ENCODE results near the gene HNRNPA1.
"Not testable (repeated sequence)": the region's sequence is repeated elsewhere in the genome, so short reads cannot be mapped to it uniquely, and the experiment has no call there.

Gene HNRNPA1

DNA sequence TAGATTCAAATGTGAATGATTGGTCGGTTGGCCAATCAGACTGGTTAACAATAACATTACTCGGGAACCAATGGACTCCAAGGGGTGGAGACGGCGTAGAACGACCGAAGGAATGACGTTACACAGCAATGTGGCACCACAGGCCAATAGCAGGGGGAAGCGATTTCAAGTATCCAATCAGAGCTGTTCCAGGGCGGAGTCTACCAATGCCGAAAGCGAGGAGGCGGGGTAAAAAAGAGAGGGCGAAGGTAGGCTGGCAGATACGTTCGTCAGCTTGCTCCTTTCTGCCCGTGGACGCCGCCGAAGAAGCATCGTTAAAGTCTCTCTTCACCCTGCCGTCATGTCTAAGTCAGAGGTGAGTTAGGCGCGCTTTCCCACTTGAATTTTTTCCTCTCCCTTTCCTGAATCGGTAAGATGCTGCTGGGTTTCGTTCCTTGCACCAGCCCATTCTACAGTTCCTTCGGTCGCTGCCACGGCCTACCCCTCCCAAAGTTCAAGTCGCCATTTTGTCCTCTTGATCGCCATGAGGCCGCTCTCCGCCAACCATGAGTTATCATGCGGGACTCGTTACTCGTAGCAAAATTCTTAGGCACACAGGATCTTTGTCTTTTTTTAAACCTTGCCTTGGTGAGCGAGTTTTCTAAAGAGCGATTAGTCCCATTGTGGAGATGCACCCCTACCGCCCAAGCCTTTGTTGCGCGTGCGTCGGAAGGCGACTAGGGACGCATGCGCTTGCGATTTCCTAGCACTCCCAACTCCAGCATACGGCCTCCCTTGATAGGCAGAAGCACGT lies at the start of gene HNRNPA1:
HNRNPA1 (plus strand) TSS at position 259 of the 793 bp plus-strand sequence; CDS start at position 341, 82 bp downstream.
- DNase-seq: peak; percentile 96

- not testable (repeated sequence) for DNase-seq
Observed at GRCh38 chr12:54231269-54231668, 49.3 kb upstream of the HNRNPA1 start.

DNA sequence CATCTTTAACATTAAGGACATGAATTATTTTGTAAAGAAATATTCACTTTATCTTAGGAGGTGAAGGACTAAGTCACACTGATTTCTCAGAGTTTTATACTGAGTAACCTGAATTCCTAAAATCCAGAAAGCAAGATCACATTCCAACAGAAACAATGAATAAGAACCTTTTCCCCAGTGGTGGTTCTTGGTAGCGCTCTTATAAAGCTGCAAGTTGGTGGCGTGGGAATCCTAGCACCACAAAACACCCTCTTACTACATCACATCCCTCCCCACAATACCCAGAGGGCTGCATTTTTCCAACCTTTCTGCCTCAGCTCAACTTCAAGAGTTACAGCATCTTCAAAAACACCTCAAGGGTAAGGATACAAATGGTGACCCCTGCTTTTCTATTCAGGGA lies 47.7 kb upstream of the HNRNPA1 start:
- DNase-seq: no peak

GRCh38 chr12:54238531-54238930 lies 42.0 kb upstream of the HNRNPA1 start:
- DNase-seq: no peak

DNA sequence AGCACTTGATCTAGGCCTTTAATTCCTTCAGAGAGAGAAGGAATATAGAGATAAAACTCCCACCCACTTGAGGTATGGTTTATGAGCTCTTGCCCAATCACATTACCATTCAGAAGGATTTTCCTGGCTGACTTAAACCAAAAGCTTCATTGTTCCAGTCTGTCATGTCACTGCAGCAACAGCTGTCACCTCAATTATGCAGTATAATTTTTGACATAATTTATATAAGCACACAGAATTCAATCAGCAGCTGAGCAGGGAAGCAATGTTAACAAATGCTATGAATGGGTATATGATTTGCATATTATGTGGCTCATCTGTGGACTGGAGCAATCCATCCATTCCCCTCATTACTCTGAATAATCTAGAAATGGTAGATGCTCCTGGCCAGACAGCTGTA lies 40.9 kb upstream of the HNRNPA1 start:
- no peak for DNase-seq

GRCh38 chr12:54240129-54240528 lies 40.4 kb upstream of the HNRNPA1 start:
- DNase-seq: no peak

- DNase-seq: no peak
Observed at GRCh38 chr12:54240971-54241588, 39.4 kb upstream of the HNRNPA1 start.

DNA sequence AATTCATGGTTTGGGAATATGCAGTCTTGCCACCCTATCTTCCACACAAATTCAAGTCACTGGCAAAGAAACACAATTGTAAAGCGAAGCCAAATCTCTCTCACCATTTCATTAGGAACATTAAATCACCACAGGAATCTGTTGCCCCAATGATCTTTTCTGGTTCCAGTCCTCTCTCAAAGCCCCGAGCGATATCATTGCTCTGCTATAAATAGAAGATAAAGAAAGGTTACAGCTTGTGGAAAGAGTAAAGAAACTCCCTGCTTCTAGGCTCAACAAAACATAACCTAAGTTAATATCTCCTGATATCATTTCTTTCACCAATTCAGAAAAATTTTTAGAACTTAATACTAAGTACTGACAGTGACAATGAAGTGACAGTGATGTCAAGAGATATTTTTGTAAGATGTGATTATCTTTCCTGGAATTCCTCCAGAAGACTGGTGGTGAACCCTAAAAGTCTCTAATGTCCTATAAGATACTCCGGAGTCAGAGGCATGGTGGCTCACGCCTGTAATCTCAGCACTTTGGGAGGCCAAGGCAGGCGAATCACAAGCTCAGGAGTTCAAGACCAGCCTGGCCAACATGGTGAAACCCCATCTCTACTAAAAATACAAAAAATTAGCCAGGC lies 34.4 kb upstream of the HNRNPA1 start:
- no peak for DNase-seq

DNA sequence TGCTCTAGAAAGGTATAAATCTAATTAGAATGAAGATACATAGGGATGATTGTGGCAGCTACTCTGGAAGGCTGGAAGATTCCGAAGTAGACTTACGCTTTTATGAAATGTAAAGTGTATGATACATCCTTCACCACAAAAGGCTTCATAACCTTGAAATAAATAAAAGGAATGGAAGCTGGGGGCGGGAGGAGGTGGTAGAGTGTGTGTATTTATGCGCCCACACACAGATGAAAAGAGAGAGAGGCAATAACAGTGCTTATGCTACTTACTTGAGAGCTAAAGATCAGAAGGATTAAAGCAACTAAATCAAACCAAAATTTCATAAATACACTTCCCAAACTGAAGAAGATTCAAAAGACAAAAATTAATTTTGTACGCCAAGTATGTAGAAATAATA lies 31.0 kb upstream of the HNRNPA1 start:
- DNase-seq: no peak

GRCh38 chr12:54251667-54252284 lies 28.8 kb upstream of the HNRNPA1 start:
- no peak for DNase-seq

GRCh38 chr12:54253240-54253639 lies 27.3 kb upstream of the HNRNPA1 start:
- DNase-seq: no peak

GRCh38 chr12:54257332-54257731 lies 23.2 kb upstream of the HNRNPA1 start:
- DNase-seq: no peak

DNA sequence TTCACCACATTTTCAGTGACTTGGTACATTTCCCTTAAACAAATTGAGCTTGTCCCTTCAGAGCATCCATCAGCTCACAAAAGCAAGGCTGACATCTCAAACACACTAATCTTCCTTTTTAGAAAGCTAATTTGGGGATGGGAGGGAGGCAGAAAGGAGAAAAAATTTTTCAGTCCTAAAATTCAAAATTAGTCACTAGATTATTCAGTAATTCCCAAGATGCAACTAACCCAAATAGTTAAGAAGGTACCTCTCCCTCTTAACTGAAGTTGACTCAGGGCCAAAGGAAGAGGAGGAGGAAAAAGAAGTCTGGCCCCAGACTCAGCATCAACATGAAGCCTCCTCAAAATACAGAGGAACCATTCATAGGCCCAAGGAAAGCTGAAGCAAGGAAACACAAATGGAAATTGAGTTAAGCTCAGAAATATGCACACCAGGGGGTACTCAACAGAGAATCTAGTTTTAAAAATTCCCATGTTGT lies 22.3 kb upstream of the HNRNPA1 start:
- no peak for DNase-seq

DNA sequence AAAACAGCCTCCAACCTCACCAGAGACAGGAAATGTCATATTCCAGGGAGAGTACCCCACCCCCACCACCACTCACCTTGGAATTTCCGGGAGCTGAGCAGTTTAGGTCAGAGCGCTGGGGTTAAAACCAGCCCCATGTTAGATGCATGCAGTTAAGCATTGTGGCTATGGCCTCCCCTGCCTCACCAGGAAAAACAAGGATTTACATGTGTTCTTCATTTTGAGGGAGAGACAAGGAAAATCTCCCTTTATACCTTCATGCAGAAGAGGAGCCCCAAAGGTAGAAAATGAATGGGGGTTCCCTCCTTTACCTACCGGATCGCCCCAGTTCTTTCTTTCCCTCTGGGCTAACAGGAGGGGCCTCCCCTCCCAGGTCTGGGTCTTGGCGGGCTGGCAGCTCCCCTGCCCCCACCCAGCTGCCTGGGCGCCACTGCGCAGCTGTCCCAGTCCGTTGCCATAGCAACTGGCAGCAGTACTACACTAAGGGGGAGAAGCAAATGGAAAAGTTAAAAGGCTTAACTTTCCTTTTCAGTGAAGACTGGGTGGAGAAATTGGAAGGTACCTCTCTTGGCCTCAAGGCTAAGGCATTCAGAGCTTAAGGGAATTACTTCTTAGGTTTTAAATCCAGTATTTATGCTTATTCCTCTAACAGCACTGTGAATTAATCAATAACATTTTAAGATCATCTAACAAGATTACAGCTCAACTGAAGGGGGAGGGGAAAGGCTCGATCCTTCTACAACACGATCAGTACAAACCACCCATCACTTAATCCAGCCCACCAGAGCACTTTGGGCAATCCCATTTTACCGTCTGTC lies 21.1 kb upstream of the HNRNPA1 start:
- peak; percentile 19 for DNase-seq

DNA sequence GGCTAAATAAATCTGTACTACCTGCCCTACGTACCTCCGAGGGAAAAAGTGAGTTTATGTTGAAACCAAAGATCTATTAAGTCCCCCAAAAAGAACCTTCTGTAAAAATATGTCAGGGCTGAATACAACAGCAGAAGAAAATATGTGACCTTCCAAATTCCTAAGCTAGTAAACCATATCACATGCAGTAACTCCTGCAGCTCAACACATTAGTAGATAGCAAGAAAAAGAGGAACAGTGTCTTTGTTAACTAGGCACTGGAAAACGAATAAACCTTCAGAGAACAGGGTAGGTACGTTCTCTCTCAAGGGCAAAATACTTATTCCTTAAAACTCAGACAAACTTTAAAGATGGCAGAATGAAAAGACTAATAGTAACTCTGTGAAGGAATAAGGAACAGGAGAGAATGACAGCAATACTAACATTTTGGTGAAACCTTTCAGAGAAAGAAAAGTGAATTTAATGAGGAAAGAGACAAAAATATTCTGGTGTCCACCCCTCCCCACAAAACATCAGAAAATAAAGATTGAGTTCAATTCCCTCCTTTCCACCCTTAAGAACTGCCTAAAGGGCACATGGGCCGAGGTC lies 18.6 kb upstream of the HNRNPA1 start:
- DNase-seq: no peak

DNA sequence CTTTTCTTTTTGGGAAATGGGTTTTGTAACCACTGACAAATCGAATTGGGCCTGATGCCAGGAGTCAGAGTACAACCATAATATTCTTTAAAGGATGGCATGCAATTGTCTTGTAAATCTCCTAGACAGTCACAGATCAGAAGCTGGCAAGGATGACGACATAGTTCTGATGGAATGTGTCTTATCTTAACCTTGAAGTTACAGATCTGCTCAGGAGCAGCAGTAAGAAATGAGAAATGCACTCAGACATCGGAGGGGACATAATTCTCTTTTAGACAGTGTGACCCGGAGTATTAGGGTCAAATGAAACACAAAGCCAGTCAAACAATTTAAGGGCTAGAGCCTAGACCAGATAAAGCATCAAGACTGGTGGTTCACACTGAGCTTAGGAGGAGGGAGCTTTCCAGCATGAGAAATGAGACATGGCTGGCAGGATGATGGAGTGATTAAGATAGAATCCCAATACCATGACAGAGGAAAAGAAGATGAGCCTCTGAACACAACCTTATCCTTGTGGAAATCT lies 18.1 kb upstream of the HNRNPA1 start:
- DNase-seq: no peak

- no peak for DNase-seq
Observed at GRCh38 chr12:54265364-54265812, 15.1 kb upstream of the HNRNPA1 start.

DNA sequence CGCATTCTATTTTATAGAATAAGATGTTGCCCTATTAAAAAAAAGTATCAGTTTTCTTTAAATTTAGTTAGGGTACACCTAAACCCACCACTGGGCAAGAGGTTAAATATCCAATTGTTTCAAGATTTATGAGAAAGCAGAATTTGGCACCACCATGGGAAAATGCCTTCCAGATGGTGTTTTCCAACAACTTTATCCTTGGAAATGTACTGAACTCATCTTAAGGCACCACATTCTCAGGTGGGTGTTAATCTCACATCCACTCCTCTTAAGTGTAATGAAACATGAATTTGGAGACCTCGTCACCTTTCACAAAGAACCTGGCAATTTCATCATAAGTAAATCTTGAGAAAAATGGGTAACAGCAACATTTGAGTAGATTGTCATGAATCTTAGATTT lies 13.7 kb upstream of the HNRNPA1 start:
- no peak for DNase-seq

DNA sequence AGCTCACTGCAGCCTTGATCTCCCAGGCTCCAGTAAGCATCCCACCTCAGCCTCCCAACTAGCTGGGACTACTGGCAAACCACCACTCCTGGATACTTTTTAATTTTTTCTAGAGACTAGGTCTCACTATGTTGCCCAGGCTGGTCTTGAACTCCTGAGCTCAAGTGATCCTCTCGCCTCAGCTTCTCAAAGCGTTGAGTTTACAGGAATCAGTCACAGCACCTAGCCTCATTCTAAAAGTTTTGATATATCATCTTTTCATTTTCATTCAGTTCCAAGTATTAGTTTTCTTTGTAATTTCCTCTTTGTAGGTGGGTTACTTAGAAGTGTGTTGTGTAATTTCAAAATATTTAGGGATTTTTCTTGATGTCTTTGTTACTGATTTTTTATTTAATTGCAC lies 10.2 kb upstream of the HNRNPA1 start:
- DNase-seq: no peak

DNA sequence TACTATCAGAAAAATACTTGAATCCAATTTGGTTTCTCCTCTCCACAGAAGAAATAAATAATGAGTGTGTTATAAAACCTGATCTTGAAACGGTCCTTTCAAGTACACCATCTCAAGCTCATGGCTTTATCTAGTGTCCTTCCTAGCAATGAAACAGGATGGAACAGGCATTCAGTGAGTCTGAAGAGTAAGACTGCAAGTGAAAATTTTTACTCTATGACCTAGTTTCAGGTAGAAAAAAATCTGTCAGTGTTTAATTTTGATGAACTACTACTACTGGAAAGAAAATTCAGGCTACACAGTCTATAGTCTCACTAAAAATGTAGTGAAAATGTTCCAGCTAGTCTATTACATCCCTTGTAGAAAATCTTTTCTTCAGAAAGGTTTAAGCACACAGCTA lies 8.3 kb upstream of the HNRNPA1 start:
- DNase-seq: no peak

- DNase-seq: no peak
Observed at GRCh38 chr12:54273981-54274380, 6.5 kb upstream of the HNRNPA1 start.

DNA sequence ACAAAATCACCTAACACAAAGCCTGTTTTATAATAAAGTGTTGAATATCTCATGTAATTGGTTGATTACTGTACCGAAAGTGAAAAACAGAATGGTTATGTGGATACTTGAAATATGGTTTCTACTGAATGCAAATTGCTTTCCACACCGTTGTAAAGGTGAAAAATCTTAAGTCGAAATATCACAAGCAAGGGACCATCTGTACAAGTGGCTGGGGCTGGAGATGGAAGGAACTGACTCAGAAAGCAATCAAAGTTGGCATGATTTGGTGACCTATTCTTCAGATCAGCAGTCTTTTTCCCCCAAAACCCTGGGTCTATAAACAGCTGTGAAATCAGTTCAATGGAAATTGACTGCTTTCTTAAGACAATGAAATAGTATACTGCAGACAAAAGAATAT lies 4.2 kb upstream of the HNRNPA1 start:
- DNase-seq: no peak

Measured in stimulated activated naive CD4-positive, alpha-beta T cell treated with Interleukin-2 at 50 U/mL for 16 hours (primary cell).